NCI-H2196 (cell line): ENCODE measurements around the gene MTMR3.
"Not testable (repeated sequence)": the region's sequence is repeated elsewhere in the genome, so short reads cannot be mapped to it uniquely, and the experiment has no call there.

Experiments used
- DNase-seq: peaks from one replicate; lab custom pipeline; 2025; ENCODE audit not compliant: unreplicated experiment; lab: John Stamatoyannopoulos, UW

The MTMR3 gene

GRCh38 chr22:30045901-30046715 lies 163.1 kb downstream of the MTMR3 start:
- DNase-seq = no peak

- no peak for DNase-seq
These were observed 163.9 kb downstream of the MTMR3 start for GRCh38 chr22:30046716-30047363.

GRCh38 chr22:30047364-30047738 lies 164.4 kb downstream of the MTMR3 start:
- no peak for DNase-seq

- DNase-seq = no peak
These were observed 165.7 kb downstream of the MTMR3 start for GRCh38 chr22:30048681-30049080.

GRCh38 chr22:30054067-30054763 lies 171.2 kb downstream of the MTMR3 start:
- no peak for DNase-seq

- DNase-seq = no peak
These were observed 171.7 kb downstream of the MTMR3 start for GRCh38 chr22:30054764-30055069.

- DNase-seq = no peak
These were observed 173.0 kb downstream of the MTMR3 start for GRCh38 chr22:30056015-30056414.

- no peak for DNase-seq
These were observed 174.4 kb downstream of the MTMR3 start for GRCh38 chr22:30057375-30057774.

GRCh38 chr22:30059346-30060020 lies 176.5 kb downstream of the MTMR3 start:
- not testable (repeated sequence) for DNase-seq

GRCh38 chr22:30061094-30061493 lies 178.1 kb downstream of the MTMR3 start:
- not testable (repeated sequence) for DNase-seq

- DNase-seq = no peak
These were observed 179.3 kb downstream of the MTMR3 start for GRCh38 chr22:30062259-30062658.

- DNase-seq = no peak
These were observed 180.0 kb downstream of the MTMR3 start for GRCh38 chr22:30062950-30063349.

GRCh38 chr22:30064172-30064571 lies 181.2 kb downstream of the MTMR3 start:
- no peak for DNase-seq

GRCh38 chr22:30073743-30074142 lies 190.8 kb downstream of the MTMR3 start:
- DNase-seq = no peak

- DNase-seq = no peak
These were observed 191.2 kb downstream of the MTMR3 start for GRCh38 chr22:30074147-30074546.

- DNase-seq = no peak
These were observed 192.0 kb downstream of the MTMR3 start for GRCh38 chr22:30074994-30075393.

- no peak for DNase-seq
These were observed 194.4 kb downstream of the MTMR3 start for GRCh38 chr22:30077279-30077880.

GRCh38 chr22:30078320-30079311 lies 195.6 kb downstream of the MTMR3 start:
- DNase-seq = no peak

GRCh38 chr22:30079952-30080533 lies 197.1 kb downstream of the MTMR3 start, which contains the start of gene HORMAD2:
Gene HORMAD2, plus strand, starts transcription at chr22:30080464. Its CDS starts 13,489 bp downstream, at chr22:30093953.
- DNase-seq = no peak
